CD14-positive monocyte (primary cell): ENCODE data around the gene KLHL6. TPM values are rescaled to one million over a fixed set of nuclear protein-coding genes. Genes with fewer than 3 reads are reported as not detected.

Source experiments
- DNase-seq, 3 donors: peaks; one replicate each; pipeline ENCODE4 v3.0.0-alpha.2; 2011 to 2022
- H2AFZ ChIP-seq: 2 replicates; pipeline ENCODE4 v1.6.0; 2012; ENCODE audit warnings: mild to moderate bottlenecking, low read depth, low read length, inconsistent platforms; ENCODE audit not compliant: insufficient read depth, poor library complexity, severe bottlenecking
- H3K27ac ChIP-seq, 2 donors: 1 replicate in 1 of 2; 2 replicates in 1 of 2; pipeline ENCODE4 v1.5.1; 2012 to 2013; ENCODE audit warnings: low read length in 2 of 2, control low read depth in 1 of 2, inconsistent platforms in 1 of 2, low read depth in 1 of 2, mild to moderate bottlenecking in 1 of 2
- H3K27me3 ChIP-seq, 2 donors: one replicate each; pipeline versions ENCODE4 v1.6.0 to v1.6.1; 2011 to 2013; ENCODE audit warnings: low read length in 2 of 2; ENCODE audit not compliant: control insufficient read depth in 2 of 2, insufficient read depth in 2 of 2
- H3K36me3 ChIP-seq, 2 donors: replicated peaks in 1 of 2; 1 replicate in 1 of 2; 2 replicates in 1 of 2; pipeline versions ENCODE4 v1.5.1 to v1.6.1; 2012 to 2013; ENCODE audit warnings: low read length in 2 of 2, control low read depth in 1 of 2, inconsistent platforms in 1 of 2, mild to moderate bottlenecking in 1 of 2; ENCODE audit not compliant: insufficient read depth in 2 of 2, control insufficient read depth in 1 of 2
- H3K4me1 ChIP-seq, 2 donors: 1 replicate in 1 of 2; 2 replicates in 1 of 2; pipeline versions ENCODE4 v1.5.1 to v1.6.1; 2012 to 2013; ENCODE audit warnings: low read length in 2 of 2, control low read depth in 1 of 2, inconsistent platforms in 1 of 2, mild to moderate bottlenecking in 1 of 2, moderate library complexity in 1 of 2; ENCODE audit not compliant: insufficient read depth in 2 of 2, control insufficient read depth in 1 of 2
- H3K4me2 ChIP-seq: replicated peaks from 2 replicates; pipeline ENCODE3; 2012; ENCODE audit warnings: low read length, moderate library complexity, mild to moderate bottlenecking; ENCODE audit not compliant: poor library complexity, severe bottlenecking; ENCODE audit errors: extremely low read depth
- H3K4me3 ChIP-seq, 3 experiments: fragments of 200-600 bp in 1 of 3; sonication (generic) in 1 of 3; replicated peaks in 1 of 3; 1 replicate in 2 of 3; 2 replicates in 1 of 3; pipeline ENCODE4 v1.5.1; 2011 to 2013; ENCODE audit warnings: low read length in 3 of 3, mild to moderate bottlenecking in 3 of 3, control low read depth in 2 of 3, low read depth in 2 of 3, inconsistent platforms in 1 of 3, moderate library complexity in 1 of 3
- H3K79me2 ChIP-seq: 2 replicates; pipeline ENCODE4 v1.6.0; 2012; ENCODE audit warnings: mild to moderate bottlenecking, control low read depth, inconsistent platforms, low read length, moderate library complexity; ENCODE audit not compliant: insufficient read depth
- H3K9ac ChIP-seq: 2 replicates; pipeline ENCODE4 v1.6.0; 2017; ENCODE audit warnings: low read length, mild to moderate bottlenecking; ENCODE audit not compliant: insufficient read depth, poor library complexity, severe bottlenecking
- H3K9me3 ChIP-seq, 2 donors: replicated peaks in 1 of 2; 1 replicate in 1 of 2; 2 replicates in 1 of 2; pipeline versions ENCODE4 v1.5.1 to v1.6.1; 2012 to 2013; ENCODE audit warnings: low read length in 2 of 2, control low read depth in 1 of 2; ENCODE audit not compliant: control insufficient read depth in 1 of 2, insufficient read depth in 1 of 2
- H4K20me1 ChIP-seq: 2 replicates; pipeline ENCODE4 v1.6.0; 2012; ENCODE audit warnings: mild to moderate bottlenecking, low read length, control low read depth, moderate library complexity; ENCODE audit not compliant: insufficient read depth
- H3K27ac Mint-ChIP-seq, 7 donors: one replicate each; pipeline ENCODE4 v1.8.0; 2020; ENCODE audit warnings: mild to moderate bottlenecking in 7 of 7, mixed read lengths in 7 of 7, moderate library complexity in 6 of 7, inconsistent platforms in 2 of 7
- H3K27me3 Mint-ChIP-seq, 3 donors: one replicate each; pipeline ENCODE4 v1.8.0; 2021 to 2022; ENCODE audit warnings: low read depth in 3 of 3, mild to moderate bottlenecking in 3 of 3, mixed read lengths in 3 of 3, moderate library complexity in 3 of 3, inconsistent platforms in 1 of 3
- H3K36me3 Mint-ChIP-seq, 2 donors: one replicate each; pipeline ENCODE4 v1.8.0; 2020; ENCODE audit warnings: mixed read lengths in 2 of 2, inconsistent platforms in 1 of 2, mild to moderate bottlenecking in 1 of 2
- H3K4me1 Mint-ChIP-seq: one replicate; pipeline ENCODE4 v1.8.0; 2020; ENCODE audit warnings: mild to moderate bottlenecking, mixed read lengths
- H3K4me3 Mint-ChIP-seq, 2 donors: one replicate each; pipeline ENCODE4 v1.8.0; 2020; ENCODE audit warnings: mild to moderate bottlenecking in 2 of 2, mixed read lengths in 2 of 2, moderate library complexity in 1 of 2
- H3K9me3 Mint-ChIP-seq, 7 donors: one replicate each; pipeline ENCODE4 v1.8.0; 2020 to 2022; ENCODE audit warnings: mixed read lengths in 7 of 7, mild to moderate bottlenecking in 6 of 7, moderate library complexity in 6 of 7, inconsistent platforms in 2 of 7
- CTCF ChIP-seq: fragments of 200-600 bp; IDR thresholded peaks from one replicate; pipeline ENCODE4 v1.8.0; 2022; ENCODE audit warnings: antibody characterized with exemption, mild to moderate bottlenecking
- WGBS: methylation state at CpG from one replicate; pipeline ENCODE4 v1.1.5; 2013; ENCODE audit warnings: missing lambda C conversion rate; ENCODE audit not compliant: insufficient coverage; 5-methylcytosine and 5-hydroxymethylcytosine counted together
- intact Hi-C, 2 donors: fragments of 100-400 bp; cut with micrococcal nuclease; formaldehyde crosslinking; loops; one replicate each; pipeline versions ENCODE4 v1.15.0 to v1.15.1; 2023
- polyA plus RNA-seq, 3 donors: library from polyadenylated mRNA; depleted of rRNA in 1 of 3; unstranded in 2 of 3; stranded (reverse) in 1 of 3; fragments of 300-500 nt in 2 of 3; fragments of >200 nt in 1 of 3; fragmentation: Illumina TruSeq in 2 of 3; gene quantifications; 1 replicate in 2 of 3; 2 replicates in 1 of 3; pipeline ENCODE4 v1.2.3, GENCODE V29; 2012 to 2021

The KLHL6 gene
- polyA plus RNA-seq, 3 donors = 5.7 to 15.2 (median 10.6) TPM

GRCh38 chr3:183446838-183447205, 108.7 kb downstream of the KLHL6 start:
- H4K20me1 ChIP-seq = no peaks in the 10 kb centered on the region
- no peaks in the 10 kb centered on the region for H3K27me3 ChIP-seq
- DNase-seq = no peak
- H3K27ac Mint-ChIP-seq = peak overlapping the region in 2 of 7 donors; percentile 85 to 89
- WGBS = no CpG with 5 or more reads among the region's 2 CpGs
- TF ChIP-seq CTCF = no peak
- H2AFZ ChIP-seq = peak overlapping the region; percentile 98
- H3K27ac ChIP-seq = peak overlapping the region; percentile 77 to 83
- H3K27me3 Mint-ChIP-seq = peaks cover 1 to 3% (median 2%) of the 10 kb centered on the region in 3 donors
- H3K36me3 ChIP-seq = peaks cover 0 to 2% of the 10 kb centered on the region in 2 donors
- peak overlapping the region; percentile 85 for H3K9ac ChIP-seq
- H3K36me3 Mint-ChIP-seq = peaks cover 2 to 5% of the 10 kb centered on the region in 2 donors
- peaks cover 6 to 14% of the 10 kb centered on the region in 2 donors for H3K4me1 ChIP-seq
- peaks cover 18% of the 10 kb centered on the region for H3K4me1 Mint-ChIP-seq
- peaks cover 9 to 20% (median 17%) of the 10 kb centered on the region in 7 donors for H3K9me3 Mint-ChIP-seq
- intact Hi-C loops = no loop called here
- H3K9me3 ChIP-seq = peaks cover 6 to 18% of the 10 kb centered on the region in 2 donors
- H3K4me3 Mint-ChIP-seq = peak overlapping the region; percentile 98 to 99
- peak overlapping the region; percentile 88 for H3K4me2 ChIP-seq
- H3K79me2 ChIP-seq = peaks cover 4% of the 10 kb centered on the region
- H3K4me3 ChIP-seq = peak overlapping the region; percentile 60 to 97 (median 95)

- H3K36me3 Mint-ChIP-seq = no peaks in the 10 kb centered on the region
- peaks cover 12 to 31% of the 10 kb centered on the region in 2 donors for H3K4me1 ChIP-seq
- H3K27me3 Mint-ChIP-seq = peaks cover 1 to 5% (median 4%) of the 10 kb centered on the region in 3 donors
Measured at GRCh38 chr3:183444748-183445147, 110.8 kb downstream of the KLHL6 start.

More at GRCh38 chr3:183444748-183445147, 110.8 kb downstream of the KLHL6 start:
- no peak overlapping the region for H3K4me3 Mint-ChIP-seq
- intact Hi-C loops = no loop called here
- H3K9me3 Mint-ChIP-seq = peaks cover 9 to 24% (median 18%) of the 10 kb centered on the region in 7 donors
- no peak overlapping the region for H3K27ac ChIP-seq
- no CpG with 5 or more reads among the region's 1 CpG for WGBS
- H3K4me3 ChIP-seq = no peak overlapping the region
- peaks cover under 1% of the 10 kb centered on the region for H3K79me2 ChIP-seq
- H3K27me3 ChIP-seq = no peaks in the 10 kb centered on the region
- H3K4me1 Mint-ChIP-seq = peaks cover 37% of the 10 kb centered on the region
- no peak overlapping the region for H3K9ac ChIP-seq
- no peaks in the 10 kb centered on the region for H3K36me3 ChIP-seq
- H2AFZ ChIP-seq = no peak overlapping the region
- no peak for DNase-seq
- no peak for TF ChIP-seq CTCF
- H3K27ac Mint-ChIP-seq = no peak overlapping the region
- H3K9me3 ChIP-seq = peaks cover 6 to 18% of the 10 kb centered on the region in 2 donors
- H3K4me2 ChIP-seq = no peak overlapping the region
- no peaks in the 10 kb centered on the region for H4K20me1 ChIP-seq
